Gastrocnemius medialis (tissue), 4 donors: ENCODE data around the gene KPNA3. TPM values are rescaled to one million over a fixed set of nuclear protein-coding genes. Genes with fewer than 3 reads are reported as not detected.

Experiments
- ATAC-seq, 2 donors: fragments of 150-250 bp; one replicate each; pipeline ENCODE4 v1.9.1; 2016
- DNase-seq, 2 donors: peaks; one replicate each; pipeline ENCODE4 v3.0.0-alpha.2; 2019
- H3K27ac ChIP-seq, 4 donors: fragments of 200-600 bp; sonication (generic); 1 replicate in 1 of 4; 2 replicates in 3 of 4; pipeline ENCODE4 v1.5.1; 2016 to 2018; ENCODE audit warnings: mild to moderate bottlenecking in 2 of 4, moderate library complexity in 1 of 4
- H3K27me3 ChIP-seq, 3 donors: fragments of 200-600 bp; sonication (generic) in 2 of 3; 1 replicate in 1 of 3; 2 replicates in 2 of 3; pipeline versions ENCODE4 v1.5.1 to v1.6.0; 2016 to 2019; ENCODE audit warnings: mild to moderate bottlenecking in 1 of 3, moderate library complexity in 1 of 3
- H3K36me3 ChIP-seq, 2 donors: fragments of 200-600 bp; sonication (generic) in 1 of 2; one replicate each; pipeline ENCODE4 v1.5.1; 2017 to 2018
- H3K4me1 ChIP-seq, 2 donors: fragments of 200-600 bp; sonication (generic) in 1 of 2; one replicate each; pipeline ENCODE4 v1.5.1; 2016 to 2017; ENCODE audit warnings: mild to moderate bottlenecking in 2 of 2
- H3K4me3 ChIP-seq, 4 donors: fragments of 200-600 bp; sonication (generic) in 3 of 4; 1 replicate in 1 of 4; 2 replicates in 3 of 4; pipeline ENCODE4 v1.5.1; 2016 to 2019; ENCODE audit warnings: mild to moderate bottlenecking in 2 of 4
- H3K9me3 ChIP-seq, 3 donors: fragments of 200-600 bp; sonication (generic) in 2 of 3; 1 replicate in 1 of 3; 2 replicates in 2 of 3; pipeline ENCODE4 v1.5.1; 2016 to 2019
- POLR2A ChIP-seq, 2 donors: fragments of 450-650 bp; IDR thresholded peaks; one replicate each; pipeline ENCODE4 v1.6.1; 2017; ENCODE audit warnings: antibody characterized with exemption in 2 of 2, mild to moderate bottlenecking in 2 of 2, moderate library complexity in 2 of 2
- in situ Hi-C, 4 donors: fragments of 200-750 bp; cut with MboI; loops; one replicate each; pipeline versions ENCODE4 v1.15.0 to v1.8.0; 2017; ENCODE audit warnings: low sequenced_read_pairs in 4 of 4
- intact Hi-C: fragments of 100-400 bp; cut with DNase I; formaldehyde crosslinking; loops from one replicate; pipeline ENCODE4 v1.15.1; 2023; ENCODE audit warnings: low total_unique reads
- total RNA-seq, 4 donors: library from RNA; depleted of rRNA; stranded (reverse); fragments of >200 nt; gene quantifications; one replicate each; pipeline versions ENCODE4 v1.1.0 to v1.2.3, GENCODE V29; 2016
- TF ChIP-seq, protein P1 (sequence below), 5 experiments: fragments of 450-650 bp in 3 of 5; fragments of 200-600 bp in 2 of 5; sonication (generic) in 2 of 5; IDR thresholded peaks in 4 of 5; conservative IDR thresholded peaks in 1 of 5; 1 replicate in 4 of 5; 2 replicates in 1 of 5; pipeline ENCODE4 v1.5.1; 2016 to 2019; ENCODE audit warnings: antibody characterized with exemption in 5 of 5, mild to moderate bottlenecking in 3 of 5, moderate library complexity in 3 of 5

Gene KPNA3
- total RNA-seq, 4 donors from 2014 or later: 73.3 to 154 (median 113) TPM

DNA sequence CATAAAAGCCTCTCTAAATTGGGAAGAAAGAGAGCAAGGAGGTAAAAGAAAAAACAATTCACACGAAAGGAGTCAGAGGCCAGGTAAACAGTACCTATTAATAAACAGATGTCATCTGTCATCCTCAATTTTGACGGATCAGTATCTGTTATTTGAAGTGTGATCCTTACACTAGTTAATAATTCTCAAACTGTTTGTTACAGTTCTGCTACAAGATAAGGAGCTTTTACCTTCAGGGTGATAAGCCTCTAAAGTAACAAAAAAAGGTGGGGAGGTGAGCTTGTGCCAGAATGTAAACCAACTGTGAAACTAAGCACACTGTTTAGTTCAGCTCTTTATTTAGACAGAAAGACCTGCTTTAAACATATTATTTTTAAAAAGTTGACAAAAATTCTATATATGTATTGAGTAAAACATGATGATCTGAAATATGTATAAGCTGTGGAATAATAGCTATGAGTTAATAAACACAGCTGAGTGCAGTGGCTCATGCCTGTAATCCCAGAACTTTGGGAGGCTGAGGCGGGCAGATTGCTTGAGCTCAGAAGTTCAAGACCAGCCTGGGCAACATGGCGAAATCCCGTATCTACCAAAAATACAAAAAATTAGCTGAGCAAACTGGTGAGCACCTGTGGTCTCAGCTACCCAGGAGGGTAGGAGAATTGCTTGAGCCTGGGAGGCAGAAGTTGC, 52.8 kb downstream of the KPNA3 start:
- intact Hi-C loops (loop anchor here (10.0 kb wide), 1 partner anchor 105 kb away; no protein-coding TSS in a partner anchor), in situ Hi-C loops (no loop called here)
- Histone ChIP-seq H3K4me1 (no peaks in the 10 kb centered on the region), H3K27me3 (no peaks in the 10 kb centered on the region), H3K36me3 (peaks cover 0 to 9% of the 10 kb centered on the region in 2 donors), H3K4me3 (no peak overlapping the region), H3K27ac (no peak overlapping the region), H3K9me3 (no peaks in the 10 kb centered on the region)
- DNase-seq (no peak), ATAC-seq (no peak)
- TF ChIP-seq, protein P1, sequence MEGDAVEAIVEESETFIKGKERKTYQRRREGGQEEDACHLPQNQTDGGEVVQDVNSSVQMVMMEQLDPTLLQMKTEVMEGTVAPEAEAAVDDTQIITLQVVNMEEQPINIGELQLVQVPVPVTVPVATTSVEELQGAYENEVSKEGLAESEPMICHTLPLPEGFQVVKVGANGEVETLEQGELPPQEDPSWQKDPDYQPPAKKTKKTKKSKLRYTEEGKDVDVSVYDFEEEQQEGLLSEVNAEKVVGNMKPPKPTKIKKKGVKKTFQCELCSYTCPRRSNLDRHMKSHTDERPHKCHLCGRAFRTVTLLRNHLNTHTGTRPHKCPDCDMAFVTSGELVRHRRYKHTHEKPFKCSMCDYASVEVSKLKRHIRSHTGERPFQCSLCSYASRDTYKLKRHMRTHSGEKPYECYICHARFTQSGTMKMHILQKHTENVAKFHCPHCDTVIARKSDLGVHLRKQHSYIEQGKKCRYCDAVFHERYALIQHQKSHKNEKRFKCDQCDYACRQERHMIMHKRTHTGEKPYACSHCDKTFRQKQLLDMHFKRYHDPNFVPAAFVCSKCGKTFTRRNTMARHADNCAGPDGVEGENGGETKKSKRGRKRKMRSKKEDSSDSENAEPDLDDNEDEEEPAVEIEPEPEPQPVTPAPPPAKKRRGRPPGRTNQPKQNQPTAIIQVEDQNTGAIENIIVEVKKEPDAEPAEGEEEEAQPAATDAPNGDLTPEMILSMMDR (IDR thresholded peaks at IDR 0.05 in 4 of 5, conservative IDR thresholded peaks at IDR 0.05 in 1 of 5): no peak
- no peak for TF ChIP-seq POLR2A (IDR thresholded peaks at IDR 0.05)

GRCh38 chr13:49733181-49733951, 59.1 kb downstream of the KPNA3 start:
- Histone ChIP-seq H3K4me3 (no peak overlapping the region), H3K27me3 (no peaks in the 10 kb centered on the region), H3K36me3 (peaks cover 0 to 6% of the 10 kb centered on the region in 2 donors), H3K27ac (peak overlapping the region; percentile 66 to 86 (median 72)), H3K9me3 (no peaks in the 10 kb centered on the region), H3K4me1 (peaks cover 23 to 32% of the 10 kb centered on the region in 2 donors)
- ATAC-seq (peak; percentile 85 to 95), DNase-seq (peak; percentile 17 to 53)
- in situ Hi-C loops: no loop called here
- no peak for TF ChIP-seq POLR2A (IDR thresholded peaks at IDR 0.05)
- TF ChIP-seq, protein P1 (IDR thresholded peaks at IDR 0.05 in 4 of 5, conservative IDR thresholded peaks at IDR 0.05 in 1 of 5): no peak
- intact Hi-C loops: loop anchor here (2.0 to 10.0 kb wide), 4 partner anchors 41 to 111 kb away; partner anchors contain the start of genes EBPL and KPNA3

GRCh38 chr13:49731766-49732165, 60.7 kb downstream of the KPNA3 start:
- ATAC-seq (peak; percentile 73 to 79), DNase-seq (no peak)
- peaks cover 23 to 32% of the 10 kb centered on the region in 2 donors for H3K4me1 ChIP-seq
- no peak overlapping the region for H3K4me3 ChIP-seq
- no peaks in the 10 kb centered on the region for H3K9me3 ChIP-seq
- intact Hi-C loops (loop anchor here (2.0 to 10.0 kb wide), 4 partner anchors 39 to 113 kb away; partner anchors contain the start of genes EBPL and KPNA3), in situ Hi-C loops (no loop called here)
- H3K27ac ChIP-seq: peak overlapping the region; percentile 66 to 86 (median 72)
- H3K27me3 ChIP-seq: no peaks in the 10 kb centered on the region
- H3K36me3 ChIP-seq: peaks cover 0 to 14% of the 10 kb centered on the region in 2 donors
- TF ChIP-seq, protein P1 (IDR thresholded peaks at IDR 0.05 in 4 of 5, conservative IDR thresholded peaks at IDR 0.05 in 1 of 5): no peak
- no peak for TF ChIP-seq POLR2A (IDR thresholded peaks at IDR 0.05)

- no peak overlapping the region for H3K4me3 ChIP-seq
- TF ChIP-seq, protein P1 (IDR thresholded peaks at IDR 0.05 in 4 of 5, conservative IDR thresholded peaks at IDR 0.05 in 1 of 5): no peak
- no peak for TF ChIP-seq POLR2A (IDR thresholded peaks at IDR 0.05)
- in situ Hi-C loops (no loop called here), intact Hi-C loops (no loop called here)
- H3K36me3 ChIP-seq: peaks cover 3 to 65% of the 10 kb centered on the region in 2 donors
- DNase-seq (no peak), ATAC-seq (no peak)
- no peaks in the 10 kb centered on the region for H3K4me1 ChIP-seq
- H3K27ac ChIP-seq: no peak overlapping the region
- peaks cover 0 to 7% (median 0%) of the 10 kb centered on the region in 3 donors for H3K9me3 ChIP-seq
- no peaks in the 10 kb centered on the region for H3K27me3 ChIP-seq
These were observed 75.9 kb downstream of the KPNA3 start for GRCh38 chr13:49716615-49717014.
